Astrocyte of the hippocampus (primary cell): ENCODE results near the gene KLHL26.
A peak's percentile ranks its signal among the peaks of the same experiment; 100 is the strongest.

Experiments used
- DNase-seq: peaks from one replicate; pipeline ENCODE4 v3.0.0; 2011; ENCODE audit warnings: low read depth, low spot score

KLHL26 gene

DNA sequence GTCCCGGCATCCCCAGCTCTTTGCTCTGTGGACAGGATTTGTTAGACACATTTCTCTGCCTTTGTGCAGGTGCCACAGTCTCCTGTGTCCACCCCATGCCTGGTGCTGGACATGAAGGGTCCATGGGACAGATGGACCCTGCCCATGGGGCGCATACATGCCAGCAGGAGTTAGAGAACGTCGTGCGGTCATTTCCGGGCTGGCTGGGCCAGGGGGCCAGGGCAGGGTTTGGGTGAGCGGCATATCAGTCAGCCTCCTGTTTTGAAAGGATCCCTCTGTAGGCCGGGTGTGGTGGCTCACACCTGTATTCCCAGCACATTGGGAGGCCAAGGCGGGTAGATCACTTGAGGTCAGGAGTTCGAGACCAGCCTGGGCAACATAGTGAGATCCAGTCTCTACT, 11.0 kb downstream of the KLHL26 start:
- DNase-seq = no peak

DNA sequence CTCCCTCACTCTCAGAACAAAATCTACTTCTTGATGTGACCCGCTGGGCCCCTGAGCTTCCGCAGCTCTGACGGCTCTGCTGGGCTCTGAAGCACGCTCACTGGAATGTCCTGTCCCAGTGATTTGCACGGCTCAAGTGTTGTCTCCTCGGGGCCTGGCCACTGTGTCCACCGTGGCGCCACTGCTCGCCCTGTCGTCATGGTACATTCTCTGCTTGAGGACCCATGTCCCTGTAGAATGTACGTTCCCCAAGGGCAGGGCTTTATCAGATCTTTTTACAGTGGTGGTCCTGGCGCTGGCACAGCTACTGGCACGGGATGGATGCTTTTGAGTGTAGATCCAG, 12.1 kb downstream of the KLHL26 start:
- peak; percentile 21 for DNase-seq

DNA sequence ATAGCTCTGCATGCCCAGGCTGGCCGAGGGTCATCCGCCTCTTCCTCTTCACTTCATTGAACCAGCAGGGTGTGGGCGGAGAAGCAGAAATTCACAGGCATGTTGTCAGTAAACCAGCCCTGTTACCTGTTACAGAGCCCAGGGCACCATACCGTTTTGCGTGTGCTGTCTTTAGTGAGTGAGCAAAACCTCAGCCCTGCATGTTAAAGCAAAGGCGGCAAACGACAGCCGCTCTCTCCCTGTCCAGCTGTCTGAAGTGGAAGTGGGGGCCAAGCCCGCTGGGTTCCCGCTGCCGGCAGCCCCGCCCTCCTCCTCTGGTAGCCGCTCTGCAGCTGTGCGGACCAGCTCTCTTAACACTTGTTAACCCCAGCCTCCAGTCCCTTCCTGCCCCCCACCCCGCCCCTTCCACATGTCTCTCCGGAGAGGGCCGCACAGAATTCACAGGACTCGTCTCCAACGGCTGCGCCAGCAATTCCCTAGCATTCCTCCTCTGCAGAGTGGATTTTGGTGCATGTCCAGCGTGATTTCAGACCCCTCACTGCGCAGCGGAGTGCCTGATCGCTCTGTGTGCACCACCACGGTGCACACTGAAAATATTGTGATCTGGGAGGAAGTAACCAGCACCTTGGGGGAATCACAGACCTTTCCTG, 12.7 kb downstream of the KLHL26 start:
- peak; percentile 45 for DNase-seq

DNA sequence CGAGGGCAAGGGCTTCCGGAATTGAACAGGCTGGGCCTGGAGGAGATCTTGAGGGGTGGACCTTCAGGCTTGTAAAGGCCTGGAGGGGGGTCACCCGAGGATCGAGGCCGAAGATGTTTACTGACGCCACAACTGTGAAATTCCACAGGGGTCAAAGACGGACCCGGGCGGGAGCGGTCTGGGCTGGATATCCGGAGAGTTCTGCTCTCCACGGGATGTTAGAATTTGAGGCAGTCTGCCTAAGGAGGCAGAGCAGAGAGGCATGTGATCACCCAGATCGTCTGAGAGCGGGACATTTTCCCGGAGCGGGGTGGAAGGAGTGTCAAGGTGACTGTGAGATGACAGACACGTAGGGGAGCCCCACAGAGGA, 13.2 kb downstream of the KLHL26 start:
- no peak for DNase-seq

DNA sequence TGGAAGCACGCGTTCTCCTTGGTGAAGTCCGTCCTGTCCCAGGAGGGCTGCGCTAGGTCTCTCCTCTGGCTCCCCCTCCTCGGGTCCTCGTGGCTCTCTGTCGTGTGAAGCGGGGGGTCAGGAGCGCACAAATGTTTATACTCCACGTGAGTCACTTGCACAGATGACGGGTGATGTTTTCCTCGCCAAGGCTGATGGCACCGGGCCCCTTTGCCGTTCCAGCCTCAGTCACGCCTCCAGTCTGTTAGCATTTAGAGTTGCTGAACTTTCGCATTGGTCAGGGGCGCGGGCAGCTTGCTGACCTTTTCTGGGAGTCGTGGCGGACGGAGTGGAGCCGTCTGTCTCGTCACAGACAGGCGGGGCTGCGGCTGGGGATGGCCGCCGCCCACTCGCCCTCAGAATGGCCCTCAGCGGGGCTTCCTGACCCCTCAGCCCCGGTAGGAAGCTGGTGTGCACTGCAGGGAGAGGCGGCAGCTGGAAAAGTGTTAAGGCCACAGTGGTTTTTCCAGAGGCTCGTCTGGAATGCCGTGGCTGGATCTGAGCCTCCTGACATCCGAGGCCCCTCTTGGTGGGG, 13.7 kb downstream of the KLHL26 start:
- DNase-seq = peak; percentile 62

- no peak for DNase-seq
These were observed 14.5 kb downstream of the KLHL26 start for GRCh38 chr19:18651300-18651699.

GRCh38 chr19:18651733-18652132, 14.9 kb downstream of the KLHL26 start:
- DNase-seq = no peak

DNA sequence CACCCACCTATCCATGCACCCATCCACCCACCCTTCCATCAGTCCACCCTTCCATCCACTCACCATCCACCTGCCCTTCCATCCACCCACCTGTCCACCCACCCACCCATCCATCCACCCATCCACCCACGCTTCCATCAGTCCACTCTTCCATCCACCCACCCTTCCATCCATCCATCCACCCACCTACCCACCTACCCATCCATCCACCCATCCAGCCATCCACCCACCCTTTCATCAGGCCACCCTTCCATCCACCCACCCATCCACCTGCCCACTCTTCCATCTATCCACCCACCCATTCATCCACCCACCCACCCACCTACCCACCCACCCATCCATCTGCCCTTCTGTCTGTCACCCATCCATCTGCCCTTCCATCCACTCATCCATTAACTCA, 17.0 kb downstream of the KLHL26 start:
- no peak for DNase-seq

GRCh38 chr19:18654469-18654868, 17.6 kb downstream of the KLHL26 start:
- DNase-seq = no peak

GRCh38 chr19:18655173-18655844, 18.5 kb downstream of the KLHL26 start:
- DNase-seq = no peak

DNA sequence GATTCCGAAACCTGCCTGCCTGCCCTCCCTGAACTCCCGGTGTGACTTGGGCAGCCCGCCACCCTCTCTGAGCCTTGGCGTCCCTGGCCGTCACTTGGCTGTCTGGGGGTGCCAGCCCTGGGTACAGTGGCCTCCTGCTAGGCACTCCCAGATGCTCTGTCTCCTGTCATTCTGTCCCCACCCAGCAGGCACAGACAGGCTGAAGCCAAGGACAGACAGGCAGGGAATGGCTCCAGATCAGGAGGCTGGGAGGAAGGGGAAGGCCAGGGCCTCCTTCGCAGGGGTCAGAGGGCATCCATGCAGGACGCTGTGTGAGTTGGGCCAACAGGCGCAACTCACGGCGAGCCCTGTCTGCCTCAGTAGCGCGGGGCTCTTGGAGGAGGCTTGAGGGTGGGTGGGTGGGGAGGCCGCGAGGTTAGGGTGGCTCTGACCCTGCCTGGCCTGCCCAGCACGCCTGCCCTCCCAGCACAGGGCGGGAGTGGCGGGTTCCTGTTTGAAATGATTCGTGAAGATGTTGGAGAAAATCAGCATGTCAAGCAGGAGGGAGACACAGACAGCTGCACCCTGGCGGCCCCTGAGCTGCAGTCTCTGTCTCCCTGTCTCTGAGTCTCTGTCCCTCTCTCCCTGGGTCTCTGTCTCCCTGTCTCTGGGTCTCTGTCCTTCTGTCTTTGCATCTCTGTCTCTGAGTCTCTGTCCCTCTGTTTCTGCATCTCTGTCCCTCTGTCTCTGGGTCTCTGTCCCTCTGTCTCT, 19.7 kb downstream of the KLHL26 start:
- no peak for DNase-seq

GRCh38 chr19:18657590-18658365, 20.9 kb downstream of the KLHL26 start:
- peak; percentile 92 for DNase-seq

DNA sequence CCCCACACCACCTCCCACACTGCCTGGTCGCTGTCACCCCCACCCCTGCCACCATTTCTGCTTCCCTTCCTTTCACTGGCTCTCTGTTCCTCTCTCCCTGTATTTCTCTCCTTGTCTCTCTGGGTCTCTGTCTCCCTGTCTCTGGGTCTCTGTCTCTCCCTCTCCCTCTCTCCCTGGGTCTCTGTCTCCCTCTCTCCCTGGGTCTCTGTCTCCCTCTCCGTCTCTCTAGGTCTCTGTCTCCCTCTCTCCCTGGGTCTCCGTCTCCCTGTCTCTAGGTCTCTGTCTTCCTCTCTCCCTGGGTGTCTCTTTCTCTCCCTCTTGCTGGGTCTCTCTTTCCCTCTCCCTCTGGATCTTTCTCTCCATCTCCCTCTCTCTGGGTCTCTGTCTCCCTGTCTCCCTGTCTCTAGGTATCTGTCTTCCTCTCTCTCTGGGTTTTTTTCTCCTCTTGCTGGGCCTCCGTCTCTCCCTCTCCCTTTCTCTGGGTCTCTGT, 21.6 kb downstream of the KLHL26 start:
- no peak for DNase-seq

DNA sequence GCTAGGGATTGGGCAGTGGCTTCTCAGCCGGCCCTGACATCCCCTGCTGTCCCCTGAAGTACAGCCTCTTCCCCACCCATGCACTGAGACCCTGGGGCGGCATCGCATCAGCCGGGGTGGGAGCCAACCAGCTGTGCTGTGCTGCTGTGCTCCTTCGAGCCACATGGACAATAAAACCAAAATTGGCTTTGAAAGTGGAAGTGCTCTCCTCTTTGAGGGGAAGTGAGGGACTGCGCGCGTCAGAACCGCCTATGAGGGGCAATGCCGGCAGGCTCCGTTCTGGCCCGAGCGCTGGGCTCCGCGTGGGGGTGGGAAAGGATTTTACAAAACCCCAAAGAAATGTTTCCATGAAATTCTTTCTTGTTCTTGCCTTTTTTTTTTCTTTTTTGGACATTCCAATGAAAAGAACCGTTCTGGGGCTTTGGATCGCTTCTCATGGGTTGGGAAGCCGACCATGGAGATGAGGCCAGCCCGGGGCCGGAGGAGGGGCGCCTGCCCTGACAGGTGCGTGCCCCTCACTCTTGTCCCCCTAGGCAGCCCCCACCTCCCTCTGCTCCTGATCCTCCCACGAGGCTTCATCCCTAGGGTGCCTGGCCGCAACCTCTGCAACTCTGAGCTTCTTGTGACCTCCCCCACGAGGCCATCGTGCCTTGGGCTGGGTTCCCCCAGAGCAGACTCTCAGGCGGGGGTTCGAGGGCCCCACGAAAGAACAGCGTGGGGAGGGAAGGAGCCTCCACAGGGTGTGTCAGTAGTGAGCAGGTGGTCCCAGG, 22.6 kb downstream of the KLHL26 start:
- DNase-seq = peak; percentile 44

DNA sequence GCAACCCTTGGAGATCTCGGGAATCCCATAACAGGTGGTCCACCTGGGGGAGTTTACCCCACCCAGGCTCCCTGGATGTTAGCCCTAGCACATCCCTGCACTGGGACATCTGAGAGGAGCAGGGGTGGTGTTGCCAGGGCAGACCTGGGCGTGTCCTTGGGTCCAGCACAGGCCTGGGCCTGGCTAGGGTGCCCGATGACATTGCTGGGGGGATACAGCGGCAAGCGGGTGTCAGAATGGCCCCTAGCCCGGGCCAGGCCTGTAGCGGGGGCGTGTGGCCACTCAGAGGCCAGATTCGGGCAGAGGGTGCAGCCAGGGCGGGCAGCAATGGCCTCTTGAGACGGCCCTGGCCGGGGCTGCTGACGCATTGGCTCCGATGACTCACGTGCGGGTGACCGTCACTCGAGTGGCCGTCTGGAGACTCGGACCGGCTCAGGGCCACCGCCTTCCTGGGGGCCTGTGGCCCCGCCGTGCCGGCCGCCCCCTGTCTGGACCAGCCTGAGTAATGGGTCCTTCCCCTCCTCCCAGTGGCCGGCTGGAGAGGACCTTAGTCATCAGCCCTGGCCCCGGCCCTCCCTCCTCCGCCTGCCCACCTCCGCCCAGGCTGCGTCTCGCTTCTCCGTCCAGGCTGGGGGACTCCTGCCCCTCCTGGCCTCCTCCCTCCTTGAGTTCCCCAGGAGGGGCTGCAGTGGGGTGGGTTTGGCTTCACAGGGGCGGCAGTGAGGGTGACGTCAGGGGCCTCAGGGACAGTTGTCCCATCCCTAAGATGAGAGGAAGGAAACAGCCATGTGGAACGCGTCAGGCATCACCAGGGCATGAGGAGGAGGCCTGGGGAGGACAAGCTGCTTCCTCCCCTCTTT, 23.5 kb downstream of the KLHL26 start:
- DNase-seq = peak; percentile 84

- DNase-seq = no peak
These were observed 24.3 kb downstream of the KLHL26 start for GRCh38 chr19:18660939-18661670.

DNA sequence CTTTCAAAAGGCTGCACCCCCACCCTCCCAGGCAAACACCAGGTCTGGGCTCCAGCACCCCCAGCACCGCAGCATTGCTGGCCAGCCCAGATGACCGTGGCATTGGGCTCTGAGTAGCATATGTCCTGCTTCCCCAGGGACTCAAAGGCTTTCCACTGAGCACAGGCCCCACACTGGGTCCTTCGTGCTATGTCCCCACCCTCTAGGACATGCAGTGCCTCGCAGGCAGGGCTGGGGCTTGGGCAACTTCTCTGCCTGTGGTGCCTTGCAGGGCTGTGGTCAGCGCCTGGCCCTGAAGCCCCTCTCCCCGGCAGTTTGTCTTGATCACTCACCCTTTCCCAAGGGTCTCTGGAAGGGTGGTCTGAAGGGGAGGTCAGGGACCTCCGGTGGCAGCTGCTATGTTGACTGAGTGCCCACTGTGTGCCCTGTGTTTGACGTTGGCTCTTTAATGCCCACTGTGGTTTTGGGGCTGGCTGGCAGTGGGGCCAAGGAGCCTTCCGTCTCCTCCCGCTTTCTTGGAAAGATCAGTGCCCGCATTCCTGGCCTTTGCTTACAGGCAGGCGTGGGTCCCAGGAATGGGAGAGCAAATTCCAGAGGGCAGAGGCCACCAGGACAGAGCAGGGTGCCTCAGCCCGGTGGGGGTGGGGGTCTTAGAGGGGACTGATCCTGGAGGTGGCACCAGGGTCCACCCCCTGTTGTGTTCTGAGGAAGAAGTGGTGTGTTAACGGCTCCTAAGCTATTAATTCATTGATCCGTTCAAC, 26.3 kb downstream of the KLHL26 start:
- DNase-seq = peak; percentile 65

- DNase-seq = no peak
These were observed 27.2 kb downstream of the KLHL26 start for GRCh38 chr19:18663940-18664530.
